ENCODE measurements around the gene MTMR2. TPM values are rescaled to one million over a fixed set of nuclear protein-coding genes. Genes with fewer than 3 reads are reported as not detected.

Gene MTMR2
- total and polyA plus RNA-seq, 2 donors (not counting 3 experiments of a cell fraction or from before 2014, with no cell fraction given) = 19.5 to 49.5 TPM

DNA sequence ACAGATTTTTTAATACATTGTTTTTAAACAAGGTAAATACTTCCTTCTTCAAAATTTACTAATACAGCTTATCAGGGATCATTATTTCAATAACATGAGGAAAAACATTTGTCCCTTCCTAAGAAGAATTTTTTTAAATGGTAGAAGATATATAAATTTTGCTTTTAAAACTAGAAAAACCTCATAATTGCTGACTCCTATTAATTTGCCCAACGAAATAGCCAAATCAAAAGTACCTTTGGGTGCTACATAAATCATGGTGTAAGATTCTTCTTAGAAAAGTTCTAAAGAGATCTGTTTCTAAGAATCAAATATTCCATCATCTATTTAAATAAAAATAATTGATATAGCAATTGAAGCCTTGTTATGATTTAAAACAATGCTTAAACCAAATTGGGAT is 78.7 kb downstream of the MTMR2 start:
- BruUV-seq (replicated peaks) = no TSS peak
- Histone ChIP-seq H3K36me3 (ENCODE audit: control insufficient read depth in 2 of 2, extremely low read depth in 1 of 2, insufficient read depth in 2 of 2, low read length in 2 of 2) (peaks cover 2 to 9% of the 10 kb centered on the region in 2 experiments), H3K4me1 (ENCODE audit: control insufficient read depth, extremely low read depth, insufficient read depth, low read length) (no peaks in the 10 kb centered on the region), H3K4me2 (ENCODE audit: insufficient read depth, low read length) (no peak overlapping the region), H3K27ac (ENCODE audit: insufficient read depth, low read depth, low read length) (no peak overlapping the region), H3K9me1 (replicated peaks; ENCODE audit: control insufficient read depth, extremely low read depth, insufficient read depth, low read length) (no peaks in the 10 kb centered on the region), H3K27me3 (ENCODE audit: control insufficient read depth in 2 of 2, insufficient read depth in 2 of 2, low read length in 2 of 2) (no peaks in the 10 kb centered on the region), H3K79me2 (ENCODE audit: control insufficient read depth, insufficient read depth, low read length) (no peaks in the 10 kb centered on the region), H4K20me1 (replicated peaks; ENCODE audit: control insufficient read depth, extremely low read depth, insufficient read depth, low read length) (no peaks in the 10 kb centered on the region), H2AFZ (ENCODE audit: low read depth, low read length) (no peak overlapping the region), H3K4me3 (replicated peaks in 1 of 3; ENCODE audit: insufficient read depth in 1 of 3, low read depth in 1 of 3, low read length in 3 of 3) (no peak overlapping the region), H3K9me3 (replicated peaks; ENCODE audit: control insufficient read depth, insufficient read depth, low read length) (no peaks in the 10 kb centered on the region), H3K9ac (replicated peaks; ENCODE audit: extremely low read depth, insufficient read depth, low read length) (no peak overlapping the region)
- no peak for DNase-seq (ENCODE audit: low read depth, low spot score)
- ChIA-PET CTCF (interaction anchor here (0.7 to 3.2 kb wide), 7 partner anchors 9 to 549 kb away, joined by 3 to 22 read pairs (median 3); partner anchors contain the start of genes CCDC82 and JRKL), POLR2A (no interaction called here)
- TF ChIP-seq FOS (IDR thresholded peaks at IDR 0.05; ENCODE audit: borderline replicate concordance, insufficient read depth, low read length) = no peak
- no peak for TF ChIP-seq JUN (IDR thresholded peaks at IDR 0.05; ENCODE audit: borderline replicate concordance, insufficient read depth, insufficient read length, low read depth)
- TF ChIP-seq POLR2AphosphoS5 (IDR thresholded peaks at IDR 0.05; ENCODE audit: insufficient read depth, low read depth, low read length) = no peak
- TF ChIP-seq POLR2A (IDR thresholded peaks at IDR 0.05; ENCODE audit: low read depth, low read length) = no peak
- TF ChIP-seq, protein P1, sequence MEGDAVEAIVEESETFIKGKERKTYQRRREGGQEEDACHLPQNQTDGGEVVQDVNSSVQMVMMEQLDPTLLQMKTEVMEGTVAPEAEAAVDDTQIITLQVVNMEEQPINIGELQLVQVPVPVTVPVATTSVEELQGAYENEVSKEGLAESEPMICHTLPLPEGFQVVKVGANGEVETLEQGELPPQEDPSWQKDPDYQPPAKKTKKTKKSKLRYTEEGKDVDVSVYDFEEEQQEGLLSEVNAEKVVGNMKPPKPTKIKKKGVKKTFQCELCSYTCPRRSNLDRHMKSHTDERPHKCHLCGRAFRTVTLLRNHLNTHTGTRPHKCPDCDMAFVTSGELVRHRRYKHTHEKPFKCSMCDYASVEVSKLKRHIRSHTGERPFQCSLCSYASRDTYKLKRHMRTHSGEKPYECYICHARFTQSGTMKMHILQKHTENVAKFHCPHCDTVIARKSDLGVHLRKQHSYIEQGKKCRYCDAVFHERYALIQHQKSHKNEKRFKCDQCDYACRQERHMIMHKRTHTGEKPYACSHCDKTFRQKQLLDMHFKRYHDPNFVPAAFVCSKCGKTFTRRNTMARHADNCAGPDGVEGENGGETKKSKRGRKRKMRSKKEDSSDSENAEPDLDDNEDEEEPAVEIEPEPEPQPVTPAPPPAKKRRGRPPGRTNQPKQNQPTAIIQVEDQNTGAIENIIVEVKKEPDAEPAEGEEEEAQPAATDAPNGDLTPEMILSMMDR (IDR thresholded peaks at IDR 0.05; ENCODE audit: extremely low read depth in 1 of 2, insufficient read depth in 1 of 2, low read depth in 1 of 2, low read length in 2 of 2) = no peak
- TF ChIP-seq, protein P2, sequence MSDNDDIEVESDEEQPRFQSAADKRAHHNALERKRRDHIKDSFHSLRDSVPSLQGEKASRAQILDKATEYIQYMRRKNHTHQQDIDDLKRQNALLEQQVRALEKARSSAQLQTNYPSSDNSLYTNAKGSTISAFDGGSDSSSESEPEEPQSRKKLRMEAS (IDR thresholded peaks at IDR 0.05; ENCODE audit: insufficient read depth, insufficient read length) = no peak
- TF ChIP-seq MYC (IDR thresholded peaks at IDR 0.05; ENCODE audit: low read depth, low read length) = no peak
- TF ChIP-seq GATA2 (IDR thresholded peaks at IDR 0.05; ENCODE audit: insufficient read depth, insufficient read length, low read depth, low read length) = no peak
- no peak for TF ChIP-seq EZH2 (IDR thresholded peaks at IDR 0.05; ENCODE audit: borderline replicate concordance, low read depth, low read length, severe bottlenecking)
- intact Hi-C loops (cut with micrococcal nuclease) (no loop called here), dilution Hi-C loops (cut with MboI; ENCODE audit: extremely low pct_ligation_motif_present, low sequenced_read_pairs) (no loop called here)
- FAIRE-seq = no peak

Measured in endothelial cell of umbilical vein (primary cell).